ENCODE measurements around the gene ZDHHC14. TPM values are rescaled to one million over a fixed set of nuclear protein-coding genes. Genes with fewer than 3 reads are reported as not detected.

The ZDHHC14 gene
- total RNA-seq, 1 donor from 2014 or later, result 5.1 TPM

- no peak for TF ChIP-seq CTCF (IDR thresholded peaks at IDR 0.05; ENCODE audit: partially characterized antibody, unreplicated experiment)
- peaks cover 5% of the 10 kb centered on the region for H3K27me3 Mint-ChIP-seq (ENCODE audit: unreplicated experiment)
Measured at GRCh38 chr6:157637941-157638662, 257.1 kb downstream of the ZDHHC14 start.

GRCh38 chr6:157638779-157639178 lies 257.8 kb downstream of the ZDHHC14 start:
- Mint-ChIP-seq H3K27me3 (ENCODE audit: unreplicated experiment) (peaks cover 5% of the 10 kb centered on the region), H3K4me3 (ENCODE audit: unreplicated experiment) (no peak overlapping the region), H3K27ac (ENCODE audit: unreplicated experiment) (no peak overlapping the region), H3K36me3 (ENCODE audit: unreplicated experiment) (no peaks in the 10 kb centered on the region), H3K4me1 (ENCODE audit: low read depth, unreplicated experiment) (peaks cover 2% of the 10 kb centered on the region), H3K9me3 (ENCODE audit: unreplicated experiment) (peaks cover 4% of the 10 kb centered on the region)
- no peak for DNase-seq
- TF ChIP-seq CTCF (IDR thresholded peaks at IDR 0.05; ENCODE audit: partially characterized antibody, unreplicated experiment), result no peak

More at GRCh38 chr6:157637941-157638662, 257.1 kb downstream of the ZDHHC14 start:
- Mint-ChIP-seq H3K4me3 (ENCODE audit: unreplicated experiment) (no peak overlapping the region), H3K27ac (ENCODE audit: unreplicated experiment) (no peak overlapping the region), H3K36me3 (ENCODE audit: unreplicated experiment) (no peaks in the 10 kb centered on the region), H3K9me3 (ENCODE audit: unreplicated experiment) (peaks cover 4% of the 10 kb centered on the region), H3K4me1 (ENCODE audit: low read depth, unreplicated experiment) (peaks cover 2% of the 10 kb centered on the region)
- DNase-seq, result no peak

- Mint-ChIP-seq H3K27me3 (ENCODE audit: unreplicated experiment) (peaks cover 4% of the 10 kb centered on the region), H3K27ac (ENCODE audit: unreplicated experiment) (no peak overlapping the region), H3K9me3 (ENCODE audit: unreplicated experiment) (peaks cover 4% of the 10 kb centered on the region), H3K4me3 (ENCODE audit: unreplicated experiment) (no peak overlapping the region), H3K4me1 (ENCODE audit: low read depth, unreplicated experiment) (peaks cover 6% of the 10 kb centered on the region), H3K36me3 (ENCODE audit: unreplicated experiment) (no peaks in the 10 kb centered on the region)
- no peak for TF ChIP-seq CTCF (IDR thresholded peaks at IDR 0.05; ENCODE audit: partially characterized antibody, unreplicated experiment)
- DNase-seq, result no peak
Measured at GRCh38 chr6:157640746-157641451, 259.9 kb downstream of the ZDHHC14 start.

GRCh38 chr6:157641837-157642236 lies 260.8 kb downstream of the ZDHHC14 start:
- Mint-ChIP-seq H3K4me1 (ENCODE audit: low read depth, unreplicated experiment) (peaks cover 5% of the 10 kb centered on the region), H3K27ac (ENCODE audit: unreplicated experiment) (no peak overlapping the region), H3K36me3 (ENCODE audit: unreplicated experiment) (no peaks in the 10 kb centered on the region), H3K9me3 (ENCODE audit: unreplicated experiment) (peaks cover 4% of the 10 kb centered on the region), H3K27me3 (ENCODE audit: unreplicated experiment) (peaks cover 3% of the 10 kb centered on the region), H3K4me3 (ENCODE audit: unreplicated experiment) (no peak overlapping the region)
- no peak for TF ChIP-seq CTCF (IDR thresholded peaks at IDR 0.05; ENCODE audit: partially characterized antibody, unreplicated experiment)
- DNase-seq, result no peak

- DNase-seq, result no peak
- Mint-ChIP-seq H3K27ac (ENCODE audit: unreplicated experiment) (no peak overlapping the region), H3K9me3 (ENCODE audit: unreplicated experiment) (peaks cover 3% of the 10 kb centered on the region), H3K4me3 (ENCODE audit: unreplicated experiment) (no peak overlapping the region), H3K36me3 (ENCODE audit: unreplicated experiment) (no peaks in the 10 kb centered on the region), H3K4me1 (ENCODE audit: low read depth, unreplicated experiment) (peaks cover 5% of the 10 kb centered on the region), H3K27me3 (ENCODE audit: unreplicated experiment) (peaks cover 2% of the 10 kb centered on the region)
- TF ChIP-seq CTCF (IDR thresholded peaks at IDR 0.05; ENCODE audit: partially characterized antibody, unreplicated experiment), result no peak
Measured at GRCh38 chr6:157642736-157643135, 261.7 kb downstream of the ZDHHC14 start.

Measured in glutamatergic neuron (in vitro differentiated cells).